ENCODE measurements around the gene SRD5A2. TPM values are rescaled to one million over a fixed set of nuclear protein-coding genes. Genes with fewer than 3 reads are reported as not detected.

Gene SRD5A2
- total RNA-seq, 2 experiments from 2014 or later = not detected

DNA sequence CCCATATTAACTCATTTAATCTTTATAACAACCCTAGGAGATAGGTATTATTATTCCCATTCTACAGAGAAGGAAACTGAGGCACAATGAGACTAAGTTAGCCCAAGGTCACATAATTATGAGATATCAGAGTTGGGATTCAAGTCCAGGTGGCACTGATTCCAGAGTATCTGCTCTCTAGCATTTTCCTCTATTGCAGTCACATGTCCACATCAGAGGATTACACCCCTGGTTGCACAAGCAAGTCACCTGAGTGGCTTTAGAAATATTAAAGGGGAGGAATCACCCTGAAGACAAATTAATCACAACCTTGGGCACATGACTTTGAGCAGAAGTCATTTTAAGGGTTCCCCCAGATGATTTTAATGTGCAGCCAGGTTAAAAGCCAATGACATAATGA is 23.8 kb downstream of the SRD5A2 start:
- Mint-ChIP-seq H3K36me3 (no peaks in the 10 kb centered on the region), H3K4me1 (no peaks in the 10 kb centered on the region), H3K27ac (no peak overlapping the region), H3K27me3 (no peaks in the 10 kb centered on the region), H3K9me3 (ENCODE audit: low read depth) (peaks cover 3% of the 10 kb centered on the region), H3K4me3 (no peak overlapping the region)
- no peak for ATAC-seq
- CTCF ChIA-PET = no interaction called here
- no peak for DNase-seq

DNA sequence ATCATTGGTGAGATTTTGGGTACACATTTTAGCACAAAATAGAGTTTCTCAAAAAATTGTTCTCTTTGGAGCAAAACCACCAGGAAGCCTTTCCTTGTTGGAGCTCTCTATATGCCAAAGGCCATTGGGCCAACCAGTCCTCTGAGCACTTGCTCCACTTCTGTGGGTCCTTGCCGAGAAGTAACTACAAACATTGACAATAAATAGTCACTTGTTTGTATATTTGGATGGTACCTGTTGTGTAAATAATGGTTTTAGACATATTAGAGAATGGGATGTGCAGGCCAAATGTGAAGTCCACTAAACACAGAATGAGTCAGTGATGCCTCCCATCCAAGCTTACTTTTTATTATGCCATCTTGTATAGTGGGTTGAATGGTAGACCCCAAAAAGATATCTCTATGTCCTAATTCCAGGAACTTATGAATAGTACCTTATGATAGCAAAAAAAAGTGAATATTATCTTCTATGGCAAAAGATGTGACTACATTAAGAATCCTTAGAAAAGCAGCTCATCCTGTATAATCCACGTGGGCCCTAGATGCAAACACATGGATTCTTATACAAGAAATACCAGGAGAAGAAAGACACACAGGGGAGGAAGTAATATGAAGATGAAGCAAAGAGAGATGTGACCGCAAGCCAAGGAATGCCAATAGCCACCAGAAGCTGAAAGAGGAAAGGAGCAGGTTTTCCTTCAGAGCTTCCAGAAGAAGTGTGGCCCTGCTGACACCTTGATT is 24.6 kb downstream of the SRD5A2 start:
- Mint-ChIP-seq H3K27ac (no peak overlapping the region), H3K4me3 (no peak overlapping the region), H3K9me3 (ENCODE audit: low read depth) (peaks cover 3% of the 10 kb centered on the region), H3K27me3 (no peaks in the 10 kb centered on the region), H3K36me3 (no peaks in the 10 kb centered on the region), H3K4me1 (no peaks in the 10 kb centered on the region)
- ATAC-seq (no peak), DNase-seq (no peak)
- CTCF ChIA-PET = no interaction called here

DNA sequence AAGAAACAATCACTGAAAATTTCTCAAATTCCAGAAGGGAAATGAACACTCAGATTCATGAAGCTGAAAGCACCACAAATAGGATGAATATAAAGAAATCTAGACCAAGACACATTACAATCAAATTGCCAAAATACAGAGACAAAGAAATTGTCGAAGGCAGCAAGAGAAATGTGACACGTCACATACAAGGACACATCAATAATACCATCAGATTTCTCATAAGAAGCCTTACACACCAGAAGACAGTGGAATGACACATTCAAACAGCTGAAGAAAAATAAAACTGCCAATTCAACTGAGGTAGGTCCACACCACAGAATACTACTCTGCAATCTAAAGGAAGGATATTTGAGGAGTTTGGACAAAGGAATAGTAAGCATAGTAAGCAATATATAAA is 27.4 kb downstream of the SRD5A2 start:
- H3K36me3 Mint-ChIP-seq = no peaks in the 10 kb centered on the region
- no peak overlapping the region for H3K27ac Mint-ChIP-seq
- CTCF ChIA-PET = no interaction called here
- H3K4me3 Mint-ChIP-seq = no peak overlapping the region
- no peak for DNase-seq
- peaks cover 6% of the 10 kb centered on the region for H3K9me3 Mint-ChIP-seq (ENCODE audit: low read depth)
- no peaks in the 10 kb centered on the region for H3K4me1 Mint-ChIP-seq
- H3K27me3 Mint-ChIP-seq = no peaks in the 10 kb centered on the region
- ATAC-seq = no peak

DNA sequence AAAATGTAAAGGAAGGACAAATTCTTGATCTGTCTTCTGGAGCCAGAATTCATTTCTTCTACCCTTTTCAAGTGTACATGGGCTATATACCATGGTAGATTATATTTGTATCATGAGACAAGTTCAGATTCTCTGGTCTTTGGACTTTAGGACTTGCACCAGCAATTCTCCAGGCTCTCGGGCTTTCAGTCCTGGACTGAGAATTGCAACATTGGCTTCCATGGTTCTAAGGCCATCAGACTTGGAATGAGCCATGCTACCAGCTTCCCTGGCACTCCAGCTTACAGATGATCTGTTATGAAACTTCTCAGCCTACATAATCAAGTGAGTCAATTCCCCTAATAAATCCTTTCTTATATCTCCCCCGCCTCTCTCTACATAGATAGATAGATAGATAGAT is 33.3 kb downstream of the SRD5A2 start:
- ATAC-seq (no peak), DNase-seq (no peak)
- CTCF ChIA-PET = interaction anchor here (0.6 kb wide), 1 partner anchor 23 kb away, joined by 4 read pairs; no protein-coding TSS in a partner anchor
- H3K27me3 Mint-ChIP-seq = peaks cover 3% of the 10 kb centered on the region
- no peak overlapping the region for H3K4me3 Mint-ChIP-seq
- no peak overlapping the region for H3K27ac Mint-ChIP-seq
- H3K4me1 Mint-ChIP-seq = no peaks in the 10 kb centered on the region
- H3K9me3 Mint-ChIP-seq (ENCODE audit: low read depth) = peaks cover 5% of the 10 kb centered on the region
- no peaks in the 10 kb centered on the region for H3K36me3 Mint-ChIP-seq

DNA sequence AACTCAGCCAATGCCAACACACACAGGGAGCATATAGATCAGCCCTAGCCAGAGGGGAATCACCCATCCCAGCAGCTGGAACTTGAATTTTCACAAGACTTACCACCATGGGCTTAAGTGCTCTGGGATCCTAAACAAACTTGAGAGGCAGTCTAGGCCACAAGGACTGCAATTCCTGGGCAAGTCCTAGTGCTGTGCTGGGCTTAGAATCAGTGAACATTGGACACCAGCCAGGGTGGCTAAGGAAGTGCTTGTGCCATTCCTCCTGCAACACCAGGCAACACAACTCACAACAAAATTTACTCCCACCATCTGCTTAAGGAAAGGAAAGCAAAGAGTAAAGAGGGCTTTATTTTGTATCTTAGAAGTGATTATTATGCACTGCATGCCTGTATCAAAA is 38.9 kb downstream of the SRD5A2 start:
- Mint-ChIP-seq H3K36me3 (no peaks in the 10 kb centered on the region), H3K4me3 (no peak overlapping the region), H3K4me1 (no peaks in the 10 kb centered on the region), H3K27me3 (peaks cover 8% of the 10 kb centered on the region), H3K27ac (no peak overlapping the region), H3K9me3 (ENCODE audit: low read depth) (peaks cover 2% of the 10 kb centered on the region)
- CTCF ChIA-PET = no interaction called here
- no peak for DNase-seq
- no peak for ATAC-seq

DNA sequence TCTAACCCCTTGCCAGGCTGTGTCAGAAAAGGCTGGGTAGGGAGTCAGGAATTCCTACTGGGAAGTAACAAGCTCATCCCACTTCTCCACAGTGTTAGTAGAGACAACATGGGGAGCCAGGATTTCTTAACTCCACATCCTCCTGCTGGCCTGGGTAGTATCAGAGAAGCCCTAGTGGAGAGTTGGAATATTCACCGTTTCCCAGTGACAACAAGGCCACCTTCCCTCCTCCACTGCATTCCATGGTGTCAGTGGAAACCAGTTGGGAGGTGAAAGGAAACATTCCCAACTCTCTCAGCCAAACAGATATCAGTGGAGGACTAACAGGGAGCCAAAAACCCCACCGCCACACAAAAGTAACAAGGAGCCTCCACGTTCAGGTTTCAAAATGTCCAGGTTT is 41.2 kb downstream of the SRD5A2 start:
- peaks cover 8% of the 10 kb centered on the region for H3K27me3 Mint-ChIP-seq
- H3K9me3 Mint-ChIP-seq (ENCODE audit: low read depth) = peaks cover 2% of the 10 kb centered on the region
- no peak overlapping the region for H3K27ac Mint-ChIP-seq
- CTCF ChIA-PET = no interaction called here
- ATAC-seq (no peak), DNase-seq (no peak)
- H3K4me1 Mint-ChIP-seq = no peaks in the 10 kb centered on the region
- no peaks in the 10 kb centered on the region for H3K36me3 Mint-ChIP-seq
- H3K4me3 Mint-ChIP-seq = no peak overlapping the region

DNA sequence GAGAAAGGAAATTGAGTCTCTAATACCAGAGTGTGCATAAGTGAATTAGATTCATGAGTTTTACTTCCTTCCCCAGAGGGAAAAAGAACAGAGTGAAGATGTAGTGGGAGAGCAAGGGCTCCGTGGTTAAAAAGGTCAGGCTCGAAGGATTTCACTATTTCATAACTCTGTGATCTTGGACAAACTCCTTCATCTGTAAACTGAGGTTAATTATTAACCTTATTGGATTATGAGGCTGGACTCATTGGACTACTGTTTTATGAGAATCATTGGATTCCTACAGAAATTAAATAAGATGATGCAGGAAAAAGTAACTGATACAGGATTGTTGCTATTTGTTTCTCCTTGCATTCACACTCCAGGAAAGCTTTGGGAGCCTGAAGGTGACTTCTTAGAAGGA is 45.0 kb downstream of the SRD5A2 start:
- H3K27me3 Mint-ChIP-seq = peaks cover 3% of the 10 kb centered on the region
- no peak overlapping the region for H3K27ac Mint-ChIP-seq
- DNase-seq (no peak), ATAC-seq (no peak)
- no peaks in the 10 kb centered on the region for H3K4me1 Mint-ChIP-seq
- no peak overlapping the region for H3K4me3 Mint-ChIP-seq
- no peaks in the 10 kb centered on the region for H3K9me3 Mint-ChIP-seq (ENCODE audit: low read depth)
- H3K36me3 Mint-ChIP-seq = no peaks in the 10 kb centered on the region
- CTCF ChIA-PET = interaction anchor here (1.4 kb wide), 1 partner anchor 11 kb away, joined by 3 read pairs; no protein-coding TSS in a partner anchor

DNA sequence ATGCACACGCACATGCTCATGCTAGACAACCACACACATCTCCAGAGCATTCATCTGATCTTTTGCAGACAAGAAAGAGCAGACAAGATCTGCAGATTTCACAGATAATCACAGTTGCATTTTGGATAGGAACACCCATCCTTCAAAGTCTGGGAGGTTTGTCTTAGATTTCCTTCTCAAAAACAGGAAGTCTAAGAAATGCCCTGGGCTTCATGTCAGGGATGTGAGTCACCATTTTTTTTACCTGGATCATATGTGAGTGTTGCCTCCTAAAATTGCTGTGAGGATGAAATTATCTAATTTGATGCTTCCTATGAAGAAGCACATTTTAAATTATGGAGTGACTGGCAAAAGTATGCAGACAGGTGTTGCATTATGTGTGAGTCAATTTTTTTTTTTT is 46.1 kb downstream of the SRD5A2 start:
- ATAC-seq = no peak
- no peak overlapping the region for H3K27ac Mint-ChIP-seq
- DNase-seq = no peak
- no peak overlapping the region for H3K4me3 Mint-ChIP-seq
- H3K36me3 Mint-ChIP-seq = no peaks in the 10 kb centered on the region
- no peaks in the 10 kb centered on the region for H3K9me3 Mint-ChIP-seq (ENCODE audit: low read depth)
- H3K4me1 Mint-ChIP-seq = no peaks in the 10 kb centered on the region
- CTCF ChIA-PET = interaction anchor here (0.7 kb wide), 1 partner anchor 12 kb away, joined by 4 read pairs; no protein-coding TSS in a partner anchor
- H3K27me3 Mint-ChIP-seq = peaks cover 3% of the 10 kb centered on the region

DNA sequence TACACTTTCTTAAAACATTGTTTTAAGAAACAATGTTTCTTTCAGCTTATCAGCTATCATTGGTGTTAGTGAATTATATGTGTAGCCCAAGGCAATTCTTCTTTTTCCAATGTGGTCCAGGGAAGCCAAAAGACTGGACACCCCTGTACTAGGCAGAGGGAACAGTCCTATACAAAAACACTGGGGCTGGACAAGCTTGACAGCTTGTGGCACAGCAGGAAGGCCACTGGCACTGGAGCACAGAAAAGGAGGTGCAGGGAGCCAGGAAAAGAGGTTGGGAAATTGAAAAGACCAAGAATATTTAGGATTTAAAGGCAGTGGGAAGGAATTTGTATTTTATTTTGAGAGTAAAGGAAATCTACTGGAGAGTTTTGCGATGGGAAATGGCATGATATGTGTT is 47.7 kb downstream of the SRD5A2 start:
- Mint-ChIP-seq H3K27ac (no peak overlapping the region), H3K4me3 (no peak overlapping the region), H3K9me3 (ENCODE audit: low read depth) (no peaks in the 10 kb centered on the region), H3K4me1 (no peaks in the 10 kb centered on the region), H3K27me3 (peaks cover 3% of the 10 kb centered on the region), H3K36me3 (no peaks in the 10 kb centered on the region)
- ATAC-seq = no peak
- CTCF ChIA-PET = no interaction called here
- DNase-seq = no peak

DNA sequence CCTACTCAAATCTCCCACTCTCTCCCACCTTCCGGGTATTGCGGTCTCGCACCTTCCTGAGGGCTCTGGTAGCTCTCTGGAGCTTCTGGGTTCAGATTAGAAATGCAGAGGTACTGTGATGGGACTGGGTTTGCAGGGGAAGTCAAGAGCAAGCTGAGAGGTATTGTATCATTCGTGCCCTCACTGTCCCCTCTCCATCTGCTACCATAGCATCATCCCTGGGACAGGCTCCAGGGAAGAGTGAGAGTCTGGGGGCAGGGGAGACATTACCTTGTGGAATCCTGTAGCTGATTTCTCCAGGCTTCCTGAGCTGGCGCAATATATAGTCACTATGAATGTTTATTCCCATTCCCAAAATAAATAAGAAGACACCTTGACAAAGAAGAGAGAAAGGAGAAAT is 49.6 kb downstream of the SRD5A2 start:
- Mint-ChIP-seq H3K4me3 (no peak overlapping the region), H3K36me3 (no peaks in the 10 kb centered on the region), H3K4me1 (no peaks in the 10 kb centered on the region), H3K9me3 (ENCODE audit: low read depth) (no peaks in the 10 kb centered on the region), H3K27ac (no peak overlapping the region), H3K27me3 (peaks cover 3% of the 10 kb centered on the region)
- ATAC-seq = no peak
- CTCF ChIA-PET = interaction anchor here (1.2 kb wide), 1 partner anchor 11 kb away, joined by 3 read pairs; no protein-coding TSS in a partner anchor
- no peak for DNase-seq

DNA sequence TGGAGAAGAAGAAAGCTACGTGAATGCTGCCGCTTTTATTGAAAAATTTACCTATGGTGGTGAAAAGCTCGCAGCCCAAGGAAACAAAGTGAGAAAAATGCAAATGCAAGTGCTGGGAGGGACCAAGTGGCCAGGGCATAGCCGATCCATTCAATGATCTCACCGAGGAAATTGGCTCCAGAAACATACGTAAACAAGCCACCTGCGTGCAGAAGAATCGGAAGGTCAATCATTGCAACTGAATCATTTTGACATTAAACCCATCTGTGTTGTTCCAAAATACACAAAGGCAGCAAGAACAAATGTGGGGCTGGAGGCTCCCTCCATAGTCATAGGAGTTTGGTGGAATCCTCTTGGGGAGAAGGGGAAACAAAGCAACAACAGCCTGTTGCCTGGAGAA is 51.5 kb downstream of the SRD5A2 start:
- no peak for DNase-seq
- Mint-ChIP-seq H3K4me3 (no peak overlapping the region), H3K36me3 (no peaks in the 10 kb centered on the region), H3K27ac (no peak overlapping the region), H3K27me3 (peaks cover 15% of the 10 kb centered on the region), H3K9me3 (ENCODE audit: low read depth) (no peaks in the 10 kb centered on the region), H3K4me1 (no peaks in the 10 kb centered on the region)
- no peak for ATAC-seq
- CTCF ChIA-PET = no interaction called here

DNA sequence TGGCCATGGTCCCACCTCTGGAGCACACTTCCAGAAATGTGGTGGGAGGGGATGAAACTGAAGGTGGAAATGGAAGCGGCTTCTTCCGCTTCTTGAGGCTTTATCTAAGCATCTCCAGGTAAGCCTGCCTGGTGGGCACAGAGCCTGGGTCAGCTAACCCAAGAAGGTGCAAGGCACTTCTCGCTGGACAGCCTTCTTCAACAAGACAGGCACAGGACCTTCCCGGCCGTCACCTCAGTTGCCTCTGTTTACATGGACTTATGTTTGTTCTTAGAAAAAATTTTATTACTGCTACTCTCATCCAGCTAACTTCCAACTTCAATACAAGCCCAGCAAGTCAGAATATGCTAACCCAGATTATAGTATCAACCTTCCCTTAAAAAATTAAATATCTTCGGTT is 51.9 kb downstream of the SRD5A2 start:
- DNase-seq (no peak), ATAC-seq (no peak)
- no peaks in the 10 kb centered on the region for H3K36me3 Mint-ChIP-seq
- peaks cover 19% of the 10 kb centered on the region for H3K27me3 Mint-ChIP-seq
- no peaks in the 10 kb centered on the region for H3K4me1 Mint-ChIP-seq
- no peak overlapping the region for H3K27ac Mint-ChIP-seq
- H3K4me3 Mint-ChIP-seq = no peak overlapping the region
- H3K9me3 Mint-ChIP-seq (ENCODE audit: low read depth) = no peaks in the 10 kb centered on the region
- CTCF ChIA-PET = no interaction called here

DNA sequence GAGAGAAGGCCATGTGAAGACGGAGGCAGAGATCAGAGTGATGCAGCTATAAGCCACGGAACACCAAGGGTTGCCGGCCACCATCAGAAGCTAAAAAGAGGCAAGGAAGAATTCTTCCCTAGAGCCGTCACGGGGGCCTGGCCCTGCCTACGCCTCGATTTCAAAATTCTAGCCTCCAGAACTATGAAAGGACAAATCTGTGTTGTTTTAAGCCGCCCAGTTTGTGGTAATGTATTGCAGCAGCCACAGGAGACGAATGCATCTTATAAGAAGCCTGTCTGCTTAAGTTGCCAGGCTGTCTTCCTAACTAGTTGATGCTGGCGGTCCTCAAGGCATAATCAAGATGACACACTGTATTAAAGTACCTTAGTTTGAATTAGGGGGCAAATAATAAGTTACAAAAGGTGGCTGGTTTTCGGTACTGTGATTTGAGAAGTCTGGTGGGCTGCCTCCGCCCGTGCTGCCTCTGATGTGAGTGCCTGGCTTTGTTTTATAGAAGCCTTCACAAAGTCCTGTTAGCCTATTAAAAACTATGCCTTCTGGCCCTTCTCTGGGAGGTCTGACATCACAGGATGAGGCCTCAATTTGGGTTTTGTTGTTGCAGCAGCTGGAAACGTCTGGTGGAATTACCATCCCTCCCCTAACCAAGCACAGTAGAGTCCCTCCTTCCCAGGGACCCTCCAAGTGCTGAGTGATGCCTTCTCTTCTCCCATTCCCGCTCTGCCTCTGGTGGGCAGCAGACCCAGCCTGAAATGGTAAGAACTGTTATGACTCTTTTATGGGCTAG is 53.6 kb downstream of the SRD5A2 start:
- H3K9me3 Mint-ChIP-seq (ENCODE audit: low read depth) = no peaks in the 10 kb centered on the region
- no peaks in the 10 kb centered on the region for H3K4me1 Mint-ChIP-seq
- CTCF ChIA-PET = no interaction called here
- ATAC-seq = no peak
- DNase-seq = no peak
- no peak overlapping the region for H3K27ac Mint-ChIP-seq
- no peak overlapping the region for H3K4me3 Mint-ChIP-seq
- peaks cover 24% of the 10 kb centered on the region for H3K27me3 Mint-ChIP-seq
- H3K36me3 Mint-ChIP-seq = no peaks in the 10 kb centered on the region

DNA sequence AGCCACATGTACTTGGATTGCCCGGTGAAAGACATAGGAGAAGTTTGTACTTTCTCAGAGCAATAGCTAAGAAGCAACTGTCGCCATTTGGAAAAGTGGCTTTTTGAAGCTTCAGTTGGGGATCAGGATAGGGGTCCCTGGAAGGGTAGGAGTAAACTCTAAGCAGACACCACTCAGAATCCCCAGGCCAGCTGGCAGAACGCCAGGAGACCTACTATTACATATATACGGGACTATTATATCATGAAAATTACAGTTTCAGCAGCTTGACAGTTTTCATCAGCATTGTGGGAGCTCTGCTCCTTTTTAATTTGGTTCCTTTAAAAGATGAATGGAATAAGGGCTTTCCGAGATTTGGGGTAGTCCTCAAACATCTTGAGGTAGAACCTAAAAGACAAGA is 54.9 kb downstream of the SRD5A2 start:
- CTCF ChIA-PET = interaction anchor here (1.0 kb wide), 1 partner anchor 46 kb away, joined by 5 read pairs; no protein-coding TSS in a partner anchor
- DNase-seq (no peak), ATAC-seq (no peak)
- Mint-ChIP-seq H3K4me1 (no peaks in the 10 kb centered on the region), H3K36me3 (no peaks in the 10 kb centered on the region), H3K27ac (no peak overlapping the region), H3K9me3 (ENCODE audit: low read depth) (no peaks in the 10 kb centered on the region), H3K27me3 (peaks cover 31% of the 10 kb centered on the region), H3K4me3 (no peak overlapping the region)
